GM13976 (cell line): ENCODE measurements around the gene MAPK14.
"Not testable (repeated sequence)": the region's sequence is repeated elsewhere in the genome, so short reads cannot be mapped to it uniquely, and the experiment has no call there.

ENCODE experiments used
- DNase-seq: peaks from one replicate; pipeline ENCODE4 v3.0.0; 2012; ENCODE audit warnings: low spot score
- CTCF ChIP-seq: IDR thresholded peaks from 2 replicates; pipeline ENCODE4 v1.5.1; 2012; ENCODE audit warnings: borderline replicate concordance, mild to moderate bottlenecking; ENCODE audit not compliant: insufficient read depth; ENCODE audit errors: extremely low read depth, missing control alignments, control extremely low read depth
- in situ Hi-C: fragments of 300-500 bp; cut with MboI; formaldehyde crosslinking; loops from one replicate; pipeline ENCODE4 v1.12.0; 2022; ENCODE audit warnings: low sequenced_read_pairs, mixed read lengths, inconsistent platforms; ENCODE audit not compliant: unreplicated experiment

The MAPK14 gene

GRCh38 chr6:36076178-36077063 is 48.8 kb downstream of the MAPK14 start:
- in situ Hi-C loops, result no loop called here
- TF ChIP-seq CTCF, result no peak
- no peak for DNase-seq

- no peak for DNase-seq
- no peak for TF ChIP-seq CTCF
- in situ Hi-C loops, result no loop called here
These were observed 50.6 kb downstream of the MAPK14 start for GRCh38 chr6:36078159-36078558.

GRCh38 chr6:36079601-36080000 is 52.0 kb downstream of the MAPK14 start:
- no peak for TF ChIP-seq CTCF
- no peak for DNase-seq
- in situ Hi-C loops, result no loop called here

- no peak for DNase-seq
- in situ Hi-C loops, result no loop called here
- TF ChIP-seq CTCF, result no peak
These were observed 54.7 kb downstream of the MAPK14 start for GRCh38 chr6:36082318-36082717.

GRCh38 chr6:36083446-36083845 is 55.8 kb downstream of the MAPK14 start:
- in situ Hi-C loops, result no loop called here
- no peak for DNase-seq
- no peak for TF ChIP-seq CTCF

- in situ Hi-C loops, DNase-seq: not testable (repeated sequence)
These were observed 60.6 kb downstream of the MAPK14 start for GRCh38 chr6:36088204-36088603.

- in situ Hi-C loops, result no loop called here
- TF ChIP-seq CTCF, result no peak
- DNase-seq, result no peak
These were observed 61.4 kb downstream of the MAPK14 start for GRCh38 chr6:36089048-36089447.
